HepG2 (cell line): ENCODE results near the gene CBX2. TPM values are rescaled to one million over a fixed set of nuclear protein-coding genes. Genes with fewer than 3 reads are reported as not detected.

ENCODE experiments used
- DNMT1 ChIP-seq: sonication (generic); formaldehyde crosslinking; IDR thresholded peaks from 2 replicates; pipeline ENCODE4 v1.5.1; 2020; ENCODE audit warnings: mild to moderate bottlenecking, missing genetic modification reagents
- FOXM1 ChIP-seq: sonication (generic); formaldehyde crosslinking; IDR thresholded peaks from 2 replicates; pipeline ENCODE4 v1.5.0; 2020; ENCODE audit warnings: missing genetic modification reagents
- HNF1A ChIP-seq, 2 experiments: sonication (generic) in 1 of 2; formaldehyde crosslinking in 1 of 2; IDR thresholded peaks; 2 replicates each; pipeline versions ENCODE4 v1.4.0 to v1.6.1; 2016 to 2020; ENCODE audit warnings: borderline replicate concordance in 1 of 2, low read depth in 1 of 2, mild to moderate bottlenecking in 1 of 2, missing genetic modification reagents in 1 of 2
- HOXD1 ChIP-seq: sonication (generic); formaldehyde crosslinking; IDR thresholded peaks from 2 replicates; pipeline ENCODE4 v1.5.0; 2020; ENCODE audit warnings: missing genetic modification reagents
- MYC ChIP-seq: sonication (generic); formaldehyde crosslinking; IDR thresholded peaks from 2 replicates; pipeline ENCODE4 v1.9.0; 2021; ENCODE audit warnings: missing genetic modification reagents, borderline replicate concordance
- RAD21 ChIP-seq: fragments of 450-650 bp; formaldehyde crosslinking; IDR thresholded peaks from 2 replicates; pipeline ENCODE4 v1.5.0; 2020; ENCODE audit warnings: mild to moderate bottlenecking
- SNAPC4 ChIP-seq: sonication (generic); formaldehyde crosslinking; IDR thresholded peaks from 2 replicates; pipeline ENCODE4 v1.4.0; 2020; ENCODE audit warnings: mild to moderate bottlenecking, missing genetic modification reagents
- ZNF17 ChIP-seq: sonication (generic); formaldehyde crosslinking; IDR thresholded peaks from 2 replicates; pipeline ENCODE4 v1.5.0; 2020; ENCODE audit warnings: mild to moderate bottlenecking, missing genetic modification reagents
- ZNF326 ChIP-seq: sonication (generic); formaldehyde crosslinking; IDR thresholded peaks from 2 replicates; pipeline ENCODE4 v1.4.0; 2020; ENCODE audit warnings: missing genetic modification reagents, borderline replicate concordance
- ZNF34 ChIP-seq: sonication (generic); formaldehyde crosslinking; IDR thresholded peaks from 2 replicates; pipeline ENCODE4 v1.4.0; 2020; ENCODE audit warnings: mild to moderate bottlenecking, missing genetic modification reagents, borderline replicate concordance
- ZNF431 ChIP-seq: sonication (generic); formaldehyde crosslinking; IDR thresholded peaks from 2 replicates; pipeline ENCODE4 v1.9.0; 2022; ENCODE audit warnings: missing genetic modification reagents, low read depth, mild to moderate bottlenecking, borderline replicate concordance
- ZNF44 ChIP-seq: sonication (generic); formaldehyde crosslinking; IDR thresholded peaks from 2 replicates; pipeline ENCODE4 v1.5.1; 2020; ENCODE audit warnings: mild to moderate bottlenecking, missing genetic modification reagents
- ZNF562 ChIP-seq: sonication (generic); formaldehyde crosslinking; IDR thresholded peaks from 2 replicates; pipeline ENCODE4 v1.8.0; 2022; ENCODE audit warnings: missing genetic modification reagents, borderline replicate concordance
- ZNF629 ChIP-seq: sonication (generic); formaldehyde crosslinking; conservative IDR thresholded peaks from 2 replicates; pipeline ENCODE4 v1.5.0; 2020; ENCODE audit warnings: missing genetic modification reagents
- ZNF720 ChIP-seq: sonication (generic); formaldehyde crosslinking; IDR thresholded peaks from 2 replicates; pipeline ENCODE4 v1.4.0; 2020; ENCODE audit warnings: missing genetic modification reagents
- ZNF747 ChIP-seq: sonication (generic); formaldehyde crosslinking; IDR thresholded peaks from 2 replicates; pipeline ENCODE4 v1.8.1; 2023; ENCODE audit warnings: missing genetic modification reagents, mild to moderate bottlenecking, borderline replicate concordance
- ZNF772 ChIP-seq: sonication (generic); formaldehyde crosslinking; IDR thresholded peaks from 2 replicates; pipeline ENCODE4 v1.5.0; 2020; ENCODE audit warnings: mild to moderate bottlenecking, missing genetic modification reagents
- ZNF883 ChIP-seq: sonication (generic); formaldehyde crosslinking; IDR thresholded peaks from 2 replicates; pipeline ENCODE4 v1.5.1; 2020; ENCODE audit warnings: mild to moderate bottlenecking, missing genetic modification reagents; ENCODE audit errors: not compliant biosample characterization
- polyA plus RNA-seq, 8 experiments: library from polyadenylated mRNA; depleted of rRNA in 3 of 8; stranded (reverse) in 7 of 8; unstranded in 1 of 8; fragments of >200 nt; fragmentation: Illumina TruSeq in 4 of 8; extraction: Trizol in 4 of 8; gene quantifications; 2 replicates each; pipeline versions ENCODE4 v1.2.1 to v1.2.3, GENCODE V29; 2011 to 2016; ENCODE audit warnings: low read depth in 4 of 8, missing spikeins in 1 of 8, mixed read lengths in 1 of 8; ENCODE audit not compliant: insufficient read depth in 1 of 8
- total RNA-seq, 5 experiments: library from RNA; depleted of rRNA; stranded (reverse); fragments of >200 nt; fragmentation: Illumina TruSeq; extraction: Trizol; gene quantifications; 2 replicates each; pipeline ENCODE4 v1.2.3, GENCODE V29; 2016; ENCODE audit warnings: low read depth in 1 of 5

Gene CBX2
- total and polyA plus RNA-seq, 2 of the 13 experiments (the other 11 are each of a cell fraction or from before 2014, with no cell fraction given): 14.5 to 31.1 TPM

GRCh38 chr17:79789943-79790804, 12.2 kb downstream of the CBX2 start (continued):
- TF ChIP-seq HNF1A (IDR thresholded peaks at IDR 0.05; ENCODE audit: low read depth) (no peak), HNF1A (CRISPR knock-in tag; IDR thresholded peaks at IDR 0.05; ENCODE audit: borderline replicate concordance) (no peak), DNMT1 (CRISPR knock-in tag) (no peak; the same call in 1 of the 2 replicates), ZNF747 (no peak), SNAPC4 (CRISPR knock-in tag) (0 out of 2 replicates have a peak, but pooled peaks have one; percentile 27), ZNF326 (no peak), ZNF562 (CRISPR knock-in tag) (no peak), ZNF629 (CRISPR knock-in tag) (no peak), ZNF17 (CRISPR knock-in tag) (no peak), RAD21 (CRISPR knock-in tag) (peak; percentile 98), ZNF431 (no peak), FOXM1 (CRISPR knock-in tag) (0 out of 2 replicates have a peak, but pooled peaks have one; percentile 12), ZNF772 (CRISPR knock-in tag) (no peak), MYC (CRISPR knock-in tag) (peak; percentile 28; the same call in 1 of the 2 replicates), HOXD1 (CRISPR knock-in tag) (0 out of 2 replicates have a peak, but pooled peaks have one; percentile 39), ZNF883 (CRISPR knock-in tag) (no peak), ZNF44 (CRISPR knock-in tag) (no peak), ZNF34 (no peak), ZNF720 (CRISPR knock-in tag) (no peak)
